Esophagus squamous epithelium (tissue), 5 donors: ENCODE data around the gene EVL. TPM values are rescaled to one million over a fixed set of nuclear protein-coding genes. Genes with fewer than 3 reads are reported as not detected.
A peak's percentile ranks its signal among the peaks of the same experiment; 100 is the strongest.

Experiments
- DNase-seq: peaks from one replicate; lab custom pipeline; 2025; lab: John Stamatoyannopoulos, UW
- H3K27ac ChIP-seq, 4 donors: fragments of 200-600 bp; sonication (generic); one replicate each; pipeline ENCODE4 v1.5.1; 2016 to 2019; ENCODE audit warnings: mild to moderate bottlenecking in 1 of 4
- H3K27me3 ChIP-seq, 4 donors: fragments of 200-600 bp; sonication (generic); 1 replicate in 3 of 4; 2 replicates in 1 of 4; pipeline versions ENCODE4 v1.5.1 to v1.6.0; 2017 to 2021; ENCODE audit warnings: antibody characterized with exemption in 1 of 4
- H3K36me3 ChIP-seq, 3 donors: fragments of 200-600 bp; sonication (generic); one replicate each; pipeline ENCODE4 v1.5.1; 2016 to 2019
- H3K4me1 ChIP-seq, 3 donors: fragments of 200-600 bp; sonication (generic); one replicate each; pipeline ENCODE4 v1.5.1; 2017 to 2019
- H3K4me3 ChIP-seq, 4 donors: fragments of 200-600 bp; sonication (generic); 1 replicate in 3 of 4; 2 replicates in 1 of 4; pipeline ENCODE4 v1.5.1; 2016 to 2019; ENCODE audit warnings: mild to moderate bottlenecking in 2 of 4, moderate library complexity in 1 of 4
- H3K9me3 ChIP-seq, 3 donors: fragments of 200-600 bp; sonication (generic); one replicate each; pipeline ENCODE4 v1.5.1; 2016 to 2019
- CTCF ChIP-seq, 6 experiments: fragments of 450-650 bp in 4 of 6; fragments of 200-600 bp in 2 of 6; sonication (generic) in 2 of 6; IDR thresholded peaks; one replicate each; pipeline ENCODE4 v1.5.1; 2016 to 2019; ENCODE audit warnings: antibody characterized with exemption in 6 of 6, mild to moderate bottlenecking in 4 of 6, moderate library complexity in 4 of 6
- POLR2A ChIP-seq, 4 donors: fragments of 450-650 bp; IDR thresholded peaks; one replicate each; pipeline ENCODE4 v1.6.1; 2017; ENCODE audit warnings: antibody characterized with exemption in 4 of 4, mild to moderate bottlenecking in 4 of 4, moderate library complexity in 3 of 4
- WGBS, 2 donors: methylation state at CpG; one replicate each; pipeline ENCODE4 v1.1.5; 2018; 5-methylcytosine and 5-hydroxymethylcytosine counted together
- intact Hi-C: fragments of 100-400 bp; cut with DNase I; formaldehyde crosslinking; loops from one replicate; pipeline ENCODE4 v1.15.0; 2022
- total RNA-seq, 4 donors: library from RNA; depleted of rRNA; stranded (reverse); fragments of >200 nt; gene quantifications; one replicate each; pipeline ENCODE4 v1.1.0, GENCODE V29; 2016
- donor health status: DM: yes; HTN: yes; CAD: no.

The EVL gene
- total RNA-seq, 4 donors from 2014 or later, result 20.0 to 61.2 (median 25.8) TPM

GRCh38 chr14:100069161-100069800, 4.1 kb downstream of the EVL start:
- Histone ChIP-seq H3K36me3 (no peaks in the 10 kb centered on the region), H3K9me3 (no peaks in the 10 kb centered on the region), H3K27me3 (no peaks in the 10 kb centered on the region), H3K27ac (peak overlapping the region; percentile 80 to 90 (median 82)), H3K4me3 (peak overlapping the region in 2 of 4 donors; percentile 15 to 44), H3K4me1 (peaks cover 15 to 60% (median 19%) of the 10 kb centered on the region in 3 donors)
- no peak for TF ChIP-seq CTCF (IDR thresholded peaks at IDR 0.05)
- no peak for TF ChIP-seq POLR2A (IDR thresholded peaks at IDR 0.05)
- intact Hi-C loops, result no loop called here
- WGBS, 2 donors, result 75 to 89% methylated on average over 9 of the region's 9 CpGs
- no peak for DNase-seq

- H3K4me3 ChIP-seq, result peak overlapping the region in 1 of 4 donors; percentile 15
- no peaks in the 10 kb centered on the region for H3K27me3 ChIP-seq
- 85 to 95% methylated on average over 9 to 11 of the region's 11 CpGs for WGBS, 2 donors
- peaks cover 15 to 60% (median 17%) of the 10 kb centered on the region in 3 donors for H3K4me1 ChIP-seq
- H3K9me3 ChIP-seq, result no peaks in the 10 kb centered on the region
- DNase-seq, result no peak
- TF ChIP-seq POLR2A (IDR thresholded peaks at IDR 0.05) (no peak), CTCF (IDR thresholded peaks at IDR 0.05) (no peak)
- peak overlapping the region in 2 of 4 donors; percentile 3 to 90 for H3K27ac ChIP-seq
- intact Hi-C loops, result no loop called here
- H3K36me3 ChIP-seq, result no peaks in the 10 kb centered on the region
Measured at GRCh38 chr14:100070310-100070709, 5.1 kb downstream of the EVL start.

- no peak for DNase-seq
- H3K9me3 ChIP-seq, result no peaks in the 10 kb centered on the region
- TF ChIP-seq CTCF (IDR thresholded peaks at IDR 0.05) (no peak), POLR2A (IDR thresholded peaks at IDR 0.05) (no peak)
- no peak overlapping the region for H3K27ac ChIP-seq
- no peak overlapping the region for H3K4me3 ChIP-seq
- H3K27me3 ChIP-seq, result no peaks in the 10 kb centered on the region
- intact Hi-C loops, result no loop called here
- H3K4me1 ChIP-seq, result peaks cover 15 to 72% (median 21%) of the 10 kb centered on the region in 3 donors
- WGBS, 2 donors, result 72 to 80% methylated on average over 3 of the region's 3 CpGs
- no peaks in the 10 kb centered on the region for H3K36me3 ChIP-seq
Measured at GRCh38 chr14:100071545-100071944, 6.3 kb downstream of the EVL start.

- H3K4me1 ChIP-seq, result peaks cover 8 to 71% (median 17%) of the 10 kb centered on the region in 3 donors
- H3K27ac ChIP-seq, result peak overlapping the region in 3 of 4 donors; percentile 3 to 49 (median 36)
- H3K27me3 ChIP-seq, result no peaks in the 10 kb centered on the region
- intact Hi-C loops, result no loop called here
- TF ChIP-seq POLR2A (IDR thresholded peaks at IDR 0.05) (no peak), CTCF (IDR thresholded peaks at IDR 0.05) (peak; percentile 15 to 54 (median 27))
- 64 to 71% methylated on average over 14 of the region's 14 CpGs for WGBS, 2 donors
- no peak for DNase-seq
- H3K9me3 ChIP-seq, result no peaks in the 10 kb centered on the region
- H3K4me3 ChIP-seq, result peak overlapping the region in 2 of 4 donors; percentile 2 to 12
- no peaks in the 10 kb centered on the region for H3K36me3 ChIP-seq
Measured at GRCh38 chr14:100072783-100073346, 7.6 kb downstream of the EVL start.
